Measurements from ENCODE around the gene ADGRB3.

Gene ADGRB3

DNA sequence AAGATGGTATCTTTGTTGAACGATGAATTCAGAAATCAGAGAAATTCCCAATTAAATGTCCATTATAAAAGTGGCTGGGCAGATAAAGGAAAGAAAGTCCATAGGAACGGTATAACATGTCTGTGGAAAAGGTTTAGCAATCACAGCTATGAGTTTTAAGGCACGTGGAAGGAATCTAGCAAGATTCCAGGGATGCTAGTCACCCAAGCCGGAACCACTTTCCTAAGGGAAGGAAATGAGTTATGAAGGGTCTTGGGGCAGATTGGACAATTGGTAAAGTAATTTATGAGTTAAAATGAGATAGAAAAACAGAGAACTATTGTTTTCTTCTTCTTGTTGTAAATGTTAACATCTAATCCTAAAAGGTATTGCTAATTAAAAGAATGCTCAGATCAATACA lies 384.8 kb downstream of the ADGRB3 start:
- no peak for DNase-seq (ENCODE audit: low read depth in 1 of 2, low spot score in 1 of 2)

DNA sequence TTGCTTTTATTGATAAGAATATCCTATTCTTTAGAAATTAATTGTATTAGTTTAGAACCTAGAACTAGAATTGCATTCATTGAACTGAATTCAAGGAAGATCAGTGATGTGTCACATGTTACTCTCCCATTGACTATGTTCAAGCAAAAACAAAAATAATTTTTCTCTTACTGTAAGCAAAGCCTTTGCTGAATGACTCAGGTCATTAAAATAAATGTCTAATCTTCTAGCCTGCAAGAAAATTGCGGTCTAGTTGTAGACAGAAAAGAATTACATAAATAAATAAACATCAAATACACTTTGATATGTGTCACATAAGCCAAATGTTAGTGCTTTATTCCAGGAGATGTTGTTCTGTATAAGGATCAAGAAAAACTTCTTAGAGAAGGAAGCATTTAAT lies 387.9 kb downstream of the ADGRB3 start:
- no peak for DNase-seq (ENCODE audit: low read depth in 1 of 2, low spot score in 1 of 2)

DNA sequence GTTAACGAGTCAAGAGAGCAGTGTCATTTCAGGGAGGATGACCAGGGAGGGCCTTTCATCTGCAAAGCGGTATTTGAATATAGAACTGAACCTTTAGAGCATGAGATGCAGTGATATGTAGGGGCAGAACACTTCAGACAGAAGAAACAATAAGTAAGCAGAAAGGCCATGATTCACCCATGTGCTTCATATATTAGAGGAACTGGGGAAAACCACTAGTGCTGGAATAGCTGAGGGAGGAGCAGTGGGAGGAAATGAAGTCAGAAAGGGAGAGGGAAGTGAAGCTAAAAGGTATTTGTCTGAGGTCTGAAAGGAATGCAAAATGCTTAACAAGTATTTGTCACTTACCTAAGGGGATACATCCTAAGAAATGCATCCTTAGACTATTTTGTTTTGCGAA lies 391.2 kb downstream of the ADGRB3 start:
- no peak for DNase-seq (ENCODE audit: low read depth in 1 of 2, low spot score in 1 of 2)

DNA sequence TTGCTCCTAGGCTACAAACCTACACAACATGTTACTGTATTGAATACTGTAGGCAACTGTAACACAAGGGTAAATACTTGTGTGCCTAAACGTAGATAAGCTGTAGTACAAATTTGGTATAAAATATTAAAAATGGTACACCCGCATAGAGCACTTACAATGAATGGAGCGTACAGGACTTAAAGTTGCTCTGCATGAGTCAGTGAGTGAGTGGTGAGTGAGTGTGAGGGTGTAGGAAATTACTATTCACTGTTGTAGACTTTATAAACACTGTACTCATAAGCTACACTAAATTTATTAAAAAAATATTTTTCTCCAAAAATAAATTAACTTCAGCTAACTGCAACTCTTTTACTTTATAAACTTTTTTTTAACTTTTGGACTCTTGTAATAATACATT lies 391.6 kb downstream of the ADGRB3 start:
- DNase-seq (ENCODE audit: low read depth in 1 of 2, low spot score in 1 of 2), result no peak

DNA sequence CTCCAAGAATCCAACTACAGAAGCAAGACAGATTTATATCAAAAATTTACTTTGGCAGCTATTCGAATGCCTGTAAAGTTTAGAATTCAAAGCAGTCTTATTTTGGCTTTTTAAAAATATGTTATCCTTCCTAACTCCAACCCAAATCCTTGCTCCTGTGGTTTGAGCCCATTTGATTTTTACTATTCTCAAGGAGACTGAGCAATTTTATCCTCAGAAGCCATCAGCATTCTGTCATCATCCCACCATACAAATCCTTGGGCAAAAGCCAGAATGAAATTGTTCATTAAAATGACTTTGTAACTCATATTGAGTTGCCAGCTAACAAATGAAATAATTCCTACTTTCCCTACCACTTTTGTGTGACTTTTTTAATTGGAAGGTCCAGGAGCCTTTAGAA lies 392.8 kb downstream of the ADGRB3 start:
- no peak for DNase-seq (ENCODE audit: low read depth in 1 of 2, low spot score in 1 of 2)

DNA sequence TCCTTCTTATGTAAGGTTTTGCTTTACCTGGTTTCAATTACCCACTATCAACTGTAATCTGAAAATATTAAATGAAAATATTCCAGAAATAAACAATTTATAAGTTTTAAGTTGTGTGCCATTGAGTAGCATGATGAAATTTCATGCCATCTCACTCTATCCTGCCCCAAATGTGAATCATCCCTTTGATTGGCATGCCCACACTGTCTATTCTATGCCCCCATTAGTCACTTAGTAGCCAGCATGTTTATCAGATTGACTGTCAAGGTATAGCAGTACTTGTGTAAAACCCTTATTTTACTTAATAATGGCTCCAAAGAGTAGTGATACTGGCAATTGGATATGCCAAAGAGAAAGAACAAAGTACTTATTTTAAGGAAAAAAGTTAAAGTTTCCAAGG lies 403.8 kb downstream of the ADGRB3 start:
- DNase-seq (ENCODE audit: low read depth in 1 of 2, low spot score in 1 of 2), result no peak

DNA sequence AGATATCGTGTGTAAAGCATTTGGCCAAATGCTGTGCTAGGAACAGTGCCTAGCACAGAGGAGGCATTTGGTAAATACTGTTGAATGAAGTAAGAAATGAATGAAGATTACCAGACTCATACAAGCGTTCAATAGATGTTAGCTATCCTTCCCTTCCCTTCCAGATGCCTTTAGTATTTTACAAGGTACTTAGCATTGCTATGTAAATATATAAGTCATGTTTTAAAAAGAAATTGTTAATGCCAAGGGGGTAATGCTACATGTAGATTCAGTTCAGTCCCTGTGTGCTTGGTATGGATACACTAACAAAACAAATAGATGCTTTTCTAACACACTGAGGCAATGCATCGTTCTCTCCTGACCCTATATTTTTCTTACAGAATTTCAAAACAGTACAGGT lies 407.2 kb downstream of the ADGRB3 start:
- no peak for DNase-seq (ENCODE audit: low read depth in 1 of 2, low spot score in 1 of 2)

DNA sequence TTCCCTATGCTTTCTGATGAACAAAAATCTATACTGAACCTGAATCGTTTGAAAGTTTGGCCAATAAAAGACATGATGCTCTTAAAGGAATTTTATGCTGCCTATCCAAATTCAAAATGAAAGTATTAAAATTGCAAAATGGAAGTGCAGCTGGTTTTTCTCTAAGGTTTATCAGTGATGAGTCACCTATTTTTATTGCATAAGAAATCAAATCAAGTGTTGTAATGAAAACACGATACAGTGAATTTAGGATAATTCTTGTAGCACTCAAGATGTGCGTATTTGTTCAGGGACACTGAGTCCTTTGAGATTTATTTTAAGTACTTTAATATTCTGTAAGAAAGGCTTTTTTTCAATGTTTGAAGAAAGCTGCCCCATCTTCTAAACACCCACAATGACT lies 409.5 kb downstream of the ADGRB3 start:
- DNase-seq (ENCODE audit: low read depth in 1 of 2, low spot score in 1 of 2), result no peak

DNA sequence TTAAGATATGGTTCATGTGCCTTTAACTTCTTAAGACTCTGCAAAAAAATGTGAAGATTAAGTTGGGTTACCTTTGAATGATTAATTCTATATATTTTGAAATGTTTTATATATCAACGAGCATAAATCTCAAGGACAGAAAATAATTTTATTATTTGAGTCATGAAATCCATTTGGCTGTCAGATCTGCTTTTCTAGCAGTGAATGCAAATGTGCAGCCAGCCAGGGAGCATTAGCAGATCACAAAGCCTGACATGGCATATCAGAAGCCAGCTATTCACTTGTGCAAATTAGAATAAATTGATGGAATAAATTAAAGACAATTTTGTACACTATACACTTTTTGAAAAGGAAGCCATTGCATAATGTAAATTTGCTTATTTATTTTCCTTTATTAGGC lies 424.3 kb downstream of the ADGRB3 start:
- DNase-seq (ENCODE audit: low read depth in 1 of 2, low spot score in 1 of 2), result no peak

DNA sequence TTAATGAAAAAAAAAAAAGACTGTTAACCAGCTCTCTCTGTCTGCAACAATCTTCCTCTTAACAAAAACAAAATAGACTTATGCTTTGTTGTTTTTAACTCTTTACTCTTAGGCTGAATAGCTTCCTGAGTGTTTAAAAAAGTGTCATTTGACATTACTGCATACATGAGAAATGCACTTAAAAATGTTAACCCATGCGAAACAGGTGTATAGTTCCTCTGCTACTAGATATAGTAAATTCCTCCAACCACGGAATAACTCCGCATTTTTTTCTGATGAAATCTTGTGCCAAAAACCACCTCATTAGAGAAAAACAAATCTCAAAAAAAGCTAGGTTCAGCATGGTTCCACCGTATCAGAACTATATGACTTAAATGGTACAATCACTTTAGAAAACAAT lies 426.0 kb downstream of the ADGRB3 start:
- DNase-seq (ENCODE audit: low read depth in 1 of 2, low spot score in 1 of 2), result no peak

DNA sequence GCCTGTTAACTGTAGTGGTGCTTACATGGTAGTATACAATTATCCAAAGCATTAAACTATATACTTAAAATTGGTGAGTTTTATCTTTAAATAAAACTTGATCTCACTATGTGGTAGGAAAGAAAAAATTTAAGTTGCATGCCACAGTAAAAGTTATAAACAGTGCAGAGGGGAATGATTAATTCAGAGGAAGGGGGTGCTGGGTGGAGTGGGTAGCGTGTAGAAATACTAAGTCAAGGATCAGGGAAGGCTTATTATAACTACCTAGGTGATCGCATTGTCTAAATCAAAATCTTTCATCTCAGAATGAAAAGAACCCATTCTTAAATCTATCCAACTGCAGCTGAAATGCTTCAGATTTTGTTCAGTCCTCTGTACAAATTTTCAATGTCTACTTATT lies 428.3 kb downstream of the ADGRB3 start:
- no peak for DNase-seq (ENCODE audit: low read depth in 1 of 2, low spot score in 1 of 2)

DNA sequence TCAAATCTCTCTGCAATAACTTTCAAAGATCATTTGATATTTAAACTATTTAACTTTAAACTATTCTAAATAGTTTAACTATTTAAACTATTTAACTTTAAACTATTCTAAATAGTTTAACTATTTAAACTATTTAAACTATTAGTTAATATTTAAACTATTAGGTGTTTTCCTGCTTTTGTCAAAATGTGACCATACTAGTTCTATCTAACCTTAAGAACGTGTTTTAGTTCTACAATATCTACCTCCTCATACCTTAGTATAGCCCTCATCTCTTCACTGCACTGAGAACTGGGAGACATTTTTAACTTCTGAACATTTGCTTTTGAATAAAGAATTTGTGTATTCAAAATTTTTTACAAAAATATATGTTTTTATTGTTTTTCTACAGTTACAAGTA lies 429.1 kb downstream of the ADGRB3 start:
- no peak for DNase-seq (ENCODE audit: low read depth in 1 of 2, low spot score in 1 of 2)

DNA sequence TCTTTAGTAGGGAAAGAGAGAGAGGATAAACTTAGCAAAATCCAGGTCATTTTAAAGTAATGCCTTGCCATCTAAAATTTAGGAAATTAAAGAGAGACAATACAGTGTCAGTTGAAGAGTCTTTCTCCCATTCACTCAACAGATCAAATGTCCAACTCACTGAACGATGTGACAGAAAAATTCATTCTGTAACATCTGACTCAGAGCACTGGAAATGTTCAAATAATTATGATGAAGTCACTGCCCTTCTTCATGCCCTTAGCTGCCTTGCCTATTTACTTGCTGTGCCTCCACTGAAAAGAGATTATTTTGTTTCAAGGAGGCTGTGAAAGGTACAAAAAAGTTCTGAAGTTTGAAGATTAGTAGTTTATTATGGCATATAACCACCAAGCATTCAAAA lies 434.8 kb downstream of the ADGRB3 start:
- no peak for DNase-seq (ENCODE audit: low read depth in 1 of 2, low spot score in 1 of 2)

DNA sequence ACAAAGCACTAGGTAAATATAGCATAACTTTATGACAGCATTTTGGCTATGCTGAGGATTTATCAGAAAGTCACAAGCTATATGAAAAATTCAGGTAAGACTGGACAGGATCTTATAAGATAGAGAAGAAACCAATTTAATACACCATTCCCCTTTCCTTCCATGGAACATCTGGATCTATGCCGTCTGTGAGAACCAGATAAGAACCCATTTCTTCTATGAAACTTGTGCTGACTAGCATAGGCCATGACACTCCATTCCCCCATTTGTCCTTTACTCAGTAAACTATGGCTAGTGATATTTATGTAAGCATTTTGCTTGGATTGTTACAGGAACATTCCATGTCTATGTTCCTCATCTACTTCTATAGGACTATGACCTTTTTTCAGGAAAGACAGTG lies 437.7 kb downstream of the ADGRB3 start:
- DNase-seq (ENCODE audit: low read depth in 1 of 2, low spot score in 1 of 2), result no peak

DNA sequence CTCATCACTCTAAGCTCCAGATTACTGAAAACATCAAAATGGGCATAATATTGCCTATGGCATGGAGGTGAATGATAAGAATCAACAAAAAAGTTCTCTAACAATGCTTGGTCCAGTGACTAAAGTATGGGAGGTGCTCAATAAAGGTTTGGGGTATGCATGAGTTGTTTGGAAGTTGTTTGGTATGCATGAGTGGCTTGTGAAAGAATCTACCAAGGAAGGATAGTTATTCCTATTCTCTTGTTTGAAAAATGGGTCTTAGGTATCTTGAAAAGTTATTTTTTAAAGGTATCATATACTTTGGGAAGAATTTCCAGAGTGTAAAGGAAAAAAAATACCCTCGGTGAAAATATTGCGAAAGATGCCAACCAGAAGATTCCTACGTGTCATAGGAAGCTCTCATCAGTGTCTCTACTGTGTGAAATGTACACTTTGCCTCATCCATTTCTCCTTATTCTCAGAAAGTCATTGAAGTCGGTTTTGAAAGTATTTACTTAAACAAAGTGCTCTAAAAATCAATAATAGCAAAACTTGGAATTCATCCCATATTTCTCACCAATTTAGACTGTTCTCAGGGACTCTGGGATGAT lies 449.8 kb downstream of the ADGRB3 start:
- no peak for DNase-seq (ENCODE audit: low read depth in 1 of 2, low spot score in 1 of 2)

DNA sequence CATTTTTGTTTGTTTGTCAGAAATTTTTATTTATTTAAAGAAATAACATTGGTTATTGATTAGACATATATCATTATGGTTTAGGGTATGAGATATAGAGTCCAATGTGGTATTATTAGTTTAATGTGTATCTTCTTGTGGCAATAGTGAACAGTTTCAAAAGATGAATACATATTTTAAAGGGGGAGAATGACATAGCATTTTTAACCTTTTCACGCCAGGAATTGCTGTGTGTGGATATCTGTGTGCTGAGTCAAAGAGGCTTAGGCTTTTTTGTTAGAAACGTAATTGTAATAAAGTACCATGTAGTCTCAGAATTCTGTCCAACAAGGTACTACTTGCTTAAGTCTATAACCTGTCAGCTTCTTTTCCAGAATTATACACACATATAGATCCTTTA lies 451.6 kb downstream of the ADGRB3 start:
- no peak for DNase-seq (ENCODE audit: low read depth in 1 of 2, low spot score in 1 of 2)

DNA sequence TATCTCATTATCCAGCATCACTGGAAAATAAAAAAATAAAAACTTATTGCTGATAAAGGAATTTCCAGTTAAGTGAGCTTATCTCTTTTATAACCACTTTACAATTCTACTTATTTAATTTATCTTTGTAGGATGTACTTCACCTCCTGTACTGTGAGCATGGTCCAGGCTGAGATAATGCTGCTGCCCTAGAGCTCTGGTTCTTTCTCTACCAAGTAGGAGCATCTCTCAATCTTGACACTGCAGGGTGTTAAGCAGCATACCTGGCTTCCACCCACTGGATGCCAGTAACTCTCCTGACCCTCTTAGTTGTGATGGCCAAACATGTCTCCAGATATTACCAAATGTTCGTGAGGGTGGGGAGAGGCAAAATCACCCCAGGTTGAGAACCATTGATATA lies 454.5 kb downstream of the ADGRB3 start:
- DNase-seq (ENCODE audit: low read depth in 1 of 2, low spot score in 1 of 2), result no peak

DNA sequence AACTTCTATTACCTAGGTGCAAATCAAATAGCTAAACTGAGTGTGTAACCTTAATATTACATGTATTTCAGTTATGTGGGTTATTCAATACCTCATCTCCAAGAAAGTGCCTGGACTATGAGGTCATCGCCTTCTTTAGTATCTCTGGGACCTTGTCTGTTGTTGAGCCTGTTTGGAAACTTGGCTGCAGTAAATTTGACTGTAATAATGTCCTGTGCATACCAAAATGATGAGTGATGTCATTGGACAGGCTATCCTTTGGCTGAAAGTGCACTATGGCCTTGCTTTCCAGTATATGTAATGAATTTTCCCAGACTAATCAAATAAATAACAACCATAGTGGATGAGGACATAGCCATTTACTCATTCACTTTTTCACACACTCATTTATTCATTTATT lies 455.1 kb downstream of the ADGRB3 start:
- no peak for DNase-seq (ENCODE audit: low read depth in 1 of 2, low spot score in 1 of 2)

DNA sequence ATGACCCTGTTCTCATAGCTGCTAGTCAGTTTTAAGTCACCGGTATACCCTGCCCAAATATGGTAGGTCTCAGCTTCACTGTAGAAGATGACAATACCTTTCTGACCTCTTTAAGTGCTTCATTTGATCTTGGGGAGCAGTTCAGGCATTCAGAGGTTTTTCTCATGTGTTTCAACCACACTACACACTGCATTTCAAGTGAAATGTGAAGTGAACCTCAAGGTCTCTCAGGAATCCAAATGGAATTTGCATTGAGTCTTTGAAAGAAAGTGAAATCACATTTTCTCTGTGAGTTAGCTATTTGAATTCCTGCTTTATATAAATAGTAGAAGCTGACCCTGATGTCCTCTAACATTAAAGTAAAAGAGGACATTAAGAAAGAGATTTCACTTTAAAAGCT lies 461.6 kb downstream of the ADGRB3 start:
- DNase-seq (ENCODE audit: low read depth in 1 of 2, low spot score in 1 of 2), result no peak

DNA sequence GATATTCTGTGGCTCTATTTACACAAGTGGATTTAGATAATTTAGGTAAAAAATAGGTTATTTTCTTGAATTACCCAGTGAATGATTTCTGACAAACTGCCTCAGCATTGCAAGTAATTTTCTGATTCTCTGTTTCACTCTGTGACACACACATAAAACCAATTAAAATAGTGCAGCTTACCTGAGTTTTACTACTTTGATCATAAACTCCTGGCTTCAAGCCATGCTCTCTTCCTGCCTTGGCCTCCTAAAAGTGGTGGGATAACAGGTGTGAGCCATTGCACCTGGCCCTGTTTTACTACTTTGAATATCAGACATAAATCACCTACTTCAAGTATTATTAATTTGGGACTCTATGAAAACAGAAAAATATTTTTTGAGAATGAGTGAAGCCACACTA lies 462.9 kb downstream of the ADGRB3 start:
- DNase-seq (ENCODE audit: low read depth in 1 of 2, low spot score in 1 of 2), result no peak

DNA sequence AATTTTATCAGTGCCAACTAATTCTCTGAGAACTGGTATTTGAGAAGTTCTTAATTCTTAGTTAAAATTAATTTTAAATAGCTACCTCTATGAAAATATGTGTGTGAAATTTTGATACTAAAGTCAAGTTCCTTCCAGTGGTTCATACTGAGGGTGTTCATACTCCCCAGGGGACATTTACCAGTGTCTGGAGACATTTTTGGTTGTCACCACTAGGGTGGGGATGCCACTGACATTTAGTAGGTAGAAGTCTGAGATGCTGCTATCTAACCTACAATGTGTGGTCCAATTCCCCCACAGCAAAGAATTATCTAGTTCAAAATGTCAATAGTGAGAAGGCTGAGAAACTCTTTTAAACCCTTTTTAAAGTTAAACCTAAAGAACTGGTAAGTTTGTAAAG lies 463.8 kb downstream of the ADGRB3 start:
- no peak for DNase-seq (ENCODE audit: low read depth in 1 of 2, low spot score in 1 of 2)

DNA sequence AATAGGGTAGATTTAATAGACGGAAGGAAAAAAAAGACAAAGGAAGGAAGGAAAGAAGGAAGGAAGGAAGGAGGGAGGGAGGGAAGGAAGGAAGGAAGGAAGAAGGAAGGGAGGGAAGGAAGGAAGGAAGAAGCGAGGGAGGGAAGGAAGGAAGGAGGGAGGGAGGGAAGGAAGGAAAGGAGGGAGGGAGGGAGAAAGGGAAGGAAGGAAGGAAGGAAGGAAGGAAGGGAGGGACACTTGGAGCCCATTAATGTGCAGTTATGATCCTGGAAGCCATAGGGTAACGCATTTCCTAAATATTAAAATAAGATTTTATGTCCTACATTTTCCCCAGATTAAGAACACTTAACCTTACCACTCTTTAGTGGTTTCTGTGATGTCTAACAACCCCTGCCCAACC lies 465.7 kb downstream of the ADGRB3 start:
- DNase-seq (ENCODE audit: low read depth in 1 of 2, low spot score in 1 of 2), result no peak

DNA sequence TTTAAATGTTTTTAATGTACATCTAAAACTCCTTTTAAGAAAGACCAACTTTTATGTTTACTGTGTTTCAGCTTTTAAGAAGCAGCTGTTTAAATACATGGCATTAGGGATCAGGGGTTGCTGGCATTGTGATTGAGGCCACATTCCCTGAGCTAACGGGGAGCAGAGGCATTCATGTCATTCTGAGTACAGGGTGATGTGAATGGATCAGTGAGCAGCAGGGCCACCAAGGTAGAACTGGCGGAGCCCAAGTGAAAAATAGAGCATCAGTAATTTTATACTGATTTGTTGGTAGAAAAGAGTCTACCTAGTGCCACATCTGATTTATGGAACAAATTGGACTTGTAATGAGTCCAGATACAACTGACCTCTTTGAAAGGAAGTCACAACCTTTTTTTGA lies 467.3 kb downstream of the ADGRB3 start:
- no peak for DNase-seq (ENCODE audit: low read depth in 1 of 2, low spot score in 1 of 2)

DNA sequence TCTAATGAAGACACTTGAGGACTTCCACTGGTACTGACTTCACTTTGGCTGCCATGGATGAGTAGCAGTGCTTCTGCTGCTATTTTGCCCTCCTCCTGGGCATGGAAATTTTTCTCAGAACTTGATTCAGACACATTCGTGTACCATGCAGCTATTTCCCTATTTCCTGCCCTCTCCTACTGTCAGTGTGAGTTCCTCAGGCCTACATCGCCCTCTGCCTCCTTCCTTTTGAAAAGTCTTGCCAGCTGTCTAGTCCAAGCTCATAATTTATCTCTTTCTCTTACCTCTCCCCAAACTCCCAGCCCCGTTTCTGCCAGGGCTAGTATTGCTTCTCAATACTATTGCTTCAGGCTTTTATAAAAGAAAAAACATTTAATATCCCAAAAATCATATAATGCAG lies 470.2 kb downstream of the ADGRB3 start:
- DNase-seq (ENCODE audit: low read depth in 1 of 2, low spot score in 1 of 2), result no peak

Data from activated T-helper 1 cell treated with anti-CD3 and anti-CD28 coated beads, Interleukin-2, amount 50 U/mL, for 16 hours (primary cell).